ENCODE data around the gene ATRN. TPM values are rescaled to one million over a fixed set of nuclear protein-coding genes. Genes with fewer than 3 reads are reported as not detected.

Gene ATRN
- total RNA-seq: 18.4 and 36.9 TPM in 2 replicates

GRCh38 chr20:3470627-3471396, at the start of gene ATRN:
TSS of gene ATRN (plus strand) at chr20:3471018. CDS start at chr20:3471108, 90 bp downstream.

DNA sequence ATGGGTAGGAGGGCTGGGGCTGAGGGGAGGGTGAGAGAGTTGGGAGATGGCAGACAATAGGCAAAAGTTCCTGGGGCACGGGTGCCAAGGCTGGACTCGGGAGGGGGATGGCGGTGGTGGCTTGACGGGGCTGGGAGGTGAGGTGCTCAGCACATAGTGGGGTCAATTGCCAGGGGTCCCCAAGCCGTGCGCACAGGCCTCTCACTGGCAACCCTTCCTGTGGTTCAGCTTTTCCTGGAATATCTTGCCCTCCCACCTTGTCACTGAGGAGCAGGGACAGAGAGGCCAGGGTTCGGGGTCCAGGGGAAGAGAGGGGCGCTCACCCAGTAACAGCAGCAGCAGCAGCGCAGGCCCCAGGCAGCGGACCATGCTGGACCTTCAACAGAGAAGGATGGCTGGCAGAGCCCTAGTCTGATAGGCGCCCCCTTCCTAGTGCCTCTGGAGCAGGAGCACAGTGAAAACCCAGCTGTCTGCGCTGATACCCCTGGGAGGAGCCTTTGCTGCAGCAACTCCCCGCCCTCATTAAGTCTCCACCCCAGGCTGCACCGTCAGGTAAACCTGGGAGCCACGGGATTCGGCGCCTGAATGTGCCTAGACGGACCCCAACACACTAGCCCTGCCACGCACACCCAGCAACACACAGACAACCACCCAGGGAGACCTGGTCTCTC, 192.3 kb downstream of the ATRN start, which contains the start of gene GFRA4:
TSS of gene GFRA4 (minus strand) at position 369 of the 671 bp plus-strand sequence. CDS start at position 369, 0 bp downstream.

DNA sequence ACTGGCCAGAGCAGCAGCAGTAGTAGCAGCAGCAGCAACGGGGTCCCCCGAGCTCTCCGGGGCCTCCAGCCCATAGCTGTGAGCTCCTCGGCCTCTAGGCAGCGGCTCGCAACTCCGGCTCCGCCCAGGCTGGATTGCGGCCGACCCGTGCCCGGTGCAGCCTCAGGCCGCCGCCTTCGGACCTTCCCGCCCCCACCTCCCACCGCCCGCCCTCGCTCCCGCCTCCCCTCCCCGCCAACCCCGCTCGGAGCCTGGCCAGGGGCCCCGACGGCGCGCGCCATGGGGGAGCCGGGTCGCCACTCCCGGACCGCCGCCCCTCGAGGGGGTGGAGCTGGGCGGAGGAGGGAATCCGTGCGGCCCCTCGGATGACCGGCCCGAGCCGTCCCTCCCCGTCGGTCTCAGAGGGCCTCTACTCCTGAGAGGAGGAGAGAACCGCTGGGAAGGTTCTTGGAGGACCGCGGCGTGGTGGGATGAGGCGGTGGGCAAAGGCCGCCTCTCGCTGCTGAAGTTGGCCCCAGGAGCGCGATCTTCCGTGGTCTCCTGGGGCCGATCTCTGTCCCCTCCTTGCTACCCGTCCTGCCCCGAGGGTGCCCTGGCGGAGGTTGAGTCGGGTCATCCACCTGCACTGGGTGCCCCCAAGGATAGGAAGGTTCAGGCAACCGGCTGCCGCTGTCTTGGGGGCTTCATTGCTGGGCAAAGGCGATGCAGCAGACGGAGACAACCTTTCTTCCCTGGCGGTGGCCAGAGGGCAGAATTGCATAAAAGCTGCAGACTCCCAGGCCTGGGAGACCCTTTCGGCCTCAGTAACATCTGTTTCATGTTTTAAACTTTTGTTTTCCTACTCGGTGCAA, 211.3 kb downstream of the ATRN start, which contains the start of gene ADAM33:
TSS of gene ADAM33 (minus strand) at position 80 of the 851 bp plus-strand sequence. CDS start at position 74, 6 bp downstream.

Other genes starting within 250 kb of the ATRN start
- 1.1 and 17.6 TPM in 2 replicates for gene SLC4A11, start 231.8 kb upstream of the ATRN start, total RNA-seq
- gene DNAAF9, start 63.3 kb upstream of the ATRN start, total RNA-seq: 4.7 and 13.1 TPM in 2 replicates
- gene GFRA4, start 192.4 kb downstream of the ATRN start, total RNA-seq: not detected in 2 replicates
- 0.33 and 2.2 TPM in 2 replicates for gene ADAM33, start 211.0 kb downstream of the ATRN start, total RNA-seq
- not detected in 2 replicates for gene SIGLEC1, start 241.6 kb downstream of the ATRN start, total RNA-seq

Measured in mesangial cell (primary cell).